ENCODE results near the gene FOXP1. TPM values are rescaled to one million over a fixed set of nuclear protein-coding genes. Genes with fewer than 3 reads are reported as not detected.

Gene FOXP1
- total RNA-seq, 1 donor = 455 TPM

DNA sequence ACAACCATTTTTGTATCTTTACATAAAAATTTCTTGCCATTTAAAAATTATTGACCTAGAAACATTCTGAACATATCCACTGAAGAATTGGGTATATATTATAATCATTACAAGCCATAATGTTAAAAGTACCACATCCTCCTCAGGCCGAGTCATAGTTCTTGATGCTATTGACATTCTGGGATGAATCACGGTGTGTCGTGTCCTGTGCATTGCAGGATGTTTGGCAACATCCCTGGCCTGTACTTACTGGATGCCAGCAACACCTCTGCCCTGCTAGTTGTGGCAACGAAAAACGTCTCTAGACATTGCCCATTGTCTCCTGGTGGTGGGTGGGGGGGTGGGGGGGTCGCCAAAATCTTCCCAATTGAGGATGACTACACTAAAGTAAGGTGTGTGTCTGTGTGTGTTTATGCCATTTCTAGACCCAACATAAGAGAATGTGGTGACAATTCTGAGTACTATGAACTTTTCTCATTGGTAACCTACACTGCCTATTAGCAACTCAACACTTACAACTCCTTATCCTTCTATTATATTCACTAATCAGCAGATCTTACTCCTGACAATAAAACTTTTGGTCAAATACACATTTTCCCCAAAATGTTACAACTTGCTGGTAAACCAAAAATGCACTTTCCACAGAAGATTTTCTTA lies 471.6 kb downstream of the FOXP1 start:
- Histone ChIP-seq H3K4me1 (ENCODE audit: insufficient read depth, low read length) (no peaks in the 10 kb centered on the region), H3K4me3 (ENCODE audit: low read length) (no peak overlapping the region), H3K27me3 (ENCODE audit: insufficient read depth, low read length) (no peaks in the 10 kb centered on the region), H3K9me3 (ENCODE audit: low read depth, low read length) (no peaks in the 10 kb centered on the region)

DNA sequence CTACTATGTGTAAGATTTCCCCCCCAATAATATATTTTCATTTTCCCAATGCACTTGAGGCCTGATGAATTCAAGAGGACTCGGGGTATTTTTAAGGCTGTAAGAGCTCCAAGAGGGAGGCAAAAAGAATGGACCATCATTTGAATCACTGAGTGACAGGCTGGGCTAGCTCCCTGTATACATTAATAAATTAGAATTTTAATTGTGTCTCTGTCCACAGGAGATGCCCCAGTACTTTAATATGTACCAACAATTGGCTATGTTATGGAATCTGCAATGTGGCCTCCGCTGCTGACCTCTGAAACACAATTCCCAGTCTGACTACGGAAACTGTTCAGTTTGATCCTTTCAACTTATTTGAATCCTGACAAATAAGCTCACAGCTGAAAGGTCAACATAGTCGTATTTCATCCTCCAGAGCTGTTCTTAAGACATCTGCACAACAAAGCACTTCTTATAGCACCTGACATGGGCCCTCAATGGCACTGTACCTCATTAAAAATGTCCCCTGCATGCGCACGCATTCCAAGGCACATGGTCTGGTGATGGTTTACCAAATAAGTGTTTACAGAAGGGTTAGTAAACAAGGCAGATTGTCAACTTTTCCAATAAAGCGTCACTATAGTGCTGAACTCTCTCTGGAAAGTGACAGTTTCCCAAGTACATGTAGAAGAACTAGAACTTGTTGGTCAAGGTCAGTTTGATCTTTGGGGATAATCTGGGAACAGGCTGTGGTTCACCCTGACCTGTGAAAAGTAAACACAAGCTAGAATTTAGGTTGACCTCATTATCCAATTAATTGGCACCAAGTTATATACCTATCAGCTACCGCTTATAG lies 472.9 kb downstream of the FOXP1 start:
- Histone ChIP-seq H3K9me3 (ENCODE audit: low read depth, low read length) (no peaks in the 10 kb centered on the region), H3K27me3 (ENCODE audit: insufficient read depth, low read length) (no peaks in the 10 kb centered on the region), H3K4me1 (ENCODE audit: insufficient read depth, low read length) (no peaks in the 10 kb centered on the region), H3K4me3 (ENCODE audit: low read length) (no peak overlapping the region)

DNA sequence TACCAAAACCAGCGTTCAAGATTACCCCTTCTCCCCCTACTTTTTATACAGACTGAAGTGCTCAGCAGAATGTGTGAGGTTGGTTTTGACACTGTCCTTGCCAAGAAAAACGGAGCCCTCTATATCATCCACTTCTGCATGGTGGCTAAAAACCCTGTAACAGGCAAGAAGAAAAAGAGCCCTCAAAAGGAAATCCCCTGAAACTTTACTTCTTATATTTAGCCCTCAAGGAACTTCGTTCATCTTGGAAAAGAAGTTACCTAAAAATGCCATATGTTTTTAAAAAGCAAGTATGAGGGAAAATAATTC lies 473.6 kb downstream of the FOXP1 start:
- Histone ChIP-seq H3K4me1 (ENCODE audit: insufficient read depth, low read length) (no peaks in the 10 kb centered on the region), H3K9me3 (ENCODE audit: low read depth, low read length) (no peaks in the 10 kb centered on the region), H3K27me3 (ENCODE audit: insufficient read depth, low read length) (no peaks in the 10 kb centered on the region)

DNA sequence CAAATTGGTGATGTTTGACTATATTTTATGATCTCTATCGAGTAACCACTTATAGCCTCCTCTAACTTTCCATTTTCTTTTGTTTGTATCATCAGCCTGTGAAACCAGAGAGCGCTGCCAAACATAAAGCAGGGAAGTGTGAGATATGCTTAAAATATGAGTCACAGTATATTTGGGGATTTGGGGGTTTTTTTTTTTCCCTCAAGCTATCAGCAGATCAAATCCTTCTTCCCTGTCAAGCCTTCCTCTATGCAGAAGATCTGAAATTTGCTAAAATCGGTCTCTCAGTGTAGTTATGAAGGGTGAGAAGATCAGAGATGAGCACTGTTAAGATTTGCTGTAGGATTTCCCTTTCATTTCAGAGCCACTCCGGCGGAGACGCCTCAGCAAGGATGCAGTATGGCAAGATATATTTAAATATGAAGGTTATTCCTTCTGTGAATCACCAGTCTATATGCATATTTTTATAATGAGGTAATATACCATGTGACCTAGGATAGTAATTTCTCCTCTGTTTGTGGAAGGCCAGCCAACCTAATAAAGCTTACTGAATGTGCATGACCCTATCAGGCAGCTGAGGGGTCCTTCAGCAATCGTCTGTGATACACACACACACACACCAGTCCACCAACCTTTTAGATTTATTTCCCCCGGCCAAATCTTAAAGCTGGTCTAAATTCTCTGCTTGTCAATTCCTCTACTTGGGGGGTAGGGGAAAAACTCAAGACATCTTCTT lies 474.1 kb downstream of the FOXP1 start:
- Histone ChIP-seq H3K9me3 (ENCODE audit: low read depth, low read length) (no peaks in the 10 kb centered on the region), H3K4me1 (ENCODE audit: insufficient read depth, low read length) (no peaks in the 10 kb centered on the region), H3K4me3 (ENCODE audit: low read length) (no peak overlapping the region), H3K27me3 (ENCODE audit: insufficient read depth, low read length) (no peaks in the 10 kb centered on the region)

More for the DNA sequence above, 473.6 kb downstream of the FOXP1 start:
- H3K4me3 ChIP-seq (ENCODE audit: low read length) = no peak overlapping the region

DNA sequence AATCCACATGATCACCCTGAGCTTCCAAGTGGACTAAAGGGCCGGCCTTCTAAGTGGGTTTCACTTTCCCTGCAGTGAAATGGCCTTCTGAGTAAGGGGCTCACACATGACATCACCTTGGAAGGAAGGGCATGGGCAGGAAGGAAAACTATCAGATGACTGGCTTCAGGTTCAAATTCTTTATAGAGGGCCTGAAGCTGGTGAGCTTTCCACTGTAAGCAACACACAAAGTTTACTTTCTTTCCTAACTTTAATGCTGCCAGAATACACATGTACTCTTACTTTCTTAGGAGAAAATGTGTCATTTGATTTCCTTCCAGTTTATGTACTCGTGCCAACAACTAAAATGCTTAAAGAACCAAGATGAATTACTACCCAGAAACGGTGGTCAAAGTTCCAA lies 475.6 kb downstream of the FOXP1 start:
- Histone ChIP-seq H3K4me1 (ENCODE audit: insufficient read depth, low read length) (peaks cover 11% of the 10 kb centered on the region), H3K9me3 (ENCODE audit: low read depth, low read length) (no peaks in the 10 kb centered on the region), H3K4me3 (ENCODE audit: low read length) (no peak overlapping the region), H3K27me3 (ENCODE audit: insufficient read depth, low read length) (no peaks in the 10 kb centered on the region)

DNA sequence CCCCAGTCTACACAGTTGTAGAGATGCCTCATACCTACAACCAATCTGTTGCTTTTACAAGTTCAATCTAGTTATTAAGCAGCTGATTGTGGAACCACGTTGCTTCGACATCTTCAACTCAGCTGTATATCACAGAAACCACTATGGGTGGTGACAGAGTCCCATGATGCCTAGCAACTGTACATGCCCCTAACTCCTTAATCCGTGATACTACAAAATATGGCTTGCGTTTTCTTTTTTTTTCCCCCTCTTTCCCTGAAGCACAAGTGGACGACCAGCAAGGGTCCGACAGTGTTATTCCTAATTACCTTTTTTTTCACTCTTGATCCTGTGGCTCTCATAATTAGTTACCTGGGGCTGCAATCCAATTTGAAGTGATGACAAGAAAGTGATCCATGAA lies 478.6 kb downstream of the FOXP1 start:
- H3K4me1 ChIP-seq (ENCODE audit: insufficient read depth, low read length) = peaks cover 26% of the 10 kb centered on the region
- H3K27me3 ChIP-seq (ENCODE audit: insufficient read depth, low read length) = no peaks in the 10 kb centered on the region
- H3K4me3 ChIP-seq (ENCODE audit: low read length) = no peak overlapping the region
- H3K9me3 ChIP-seq (ENCODE audit: low read depth, low read length) = no peaks in the 10 kb centered on the region

DNA sequence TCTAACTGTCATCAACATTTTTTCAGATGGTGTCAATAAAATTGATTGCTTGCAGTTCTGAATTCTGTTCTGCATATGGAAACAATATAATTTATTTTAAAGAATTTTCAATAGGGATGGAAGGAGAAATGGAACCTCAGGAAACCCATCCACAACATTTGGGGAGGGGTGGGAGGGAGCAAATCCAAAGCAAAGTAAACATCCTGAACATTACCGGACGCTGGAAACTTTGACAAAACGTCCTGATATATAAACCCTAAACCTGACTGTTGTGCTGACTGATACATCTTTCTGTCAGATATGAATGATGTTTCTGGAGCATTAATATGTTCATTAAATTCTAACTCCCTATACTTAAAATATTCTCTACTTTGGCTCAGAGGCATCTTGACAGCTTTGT lies 479.0 kb downstream of the FOXP1 start:
- Histone ChIP-seq H3K9me3 (ENCODE audit: low read depth, low read length) (no peaks in the 10 kb centered on the region), H3K4me1 (ENCODE audit: insufficient read depth, low read length) (peaks cover 28% of the 10 kb centered on the region), H3K4me3 (ENCODE audit: low read length) (no peak overlapping the region), H3K27me3 (ENCODE audit: insufficient read depth, low read length) (no peaks in the 10 kb centered on the region)

DNA sequence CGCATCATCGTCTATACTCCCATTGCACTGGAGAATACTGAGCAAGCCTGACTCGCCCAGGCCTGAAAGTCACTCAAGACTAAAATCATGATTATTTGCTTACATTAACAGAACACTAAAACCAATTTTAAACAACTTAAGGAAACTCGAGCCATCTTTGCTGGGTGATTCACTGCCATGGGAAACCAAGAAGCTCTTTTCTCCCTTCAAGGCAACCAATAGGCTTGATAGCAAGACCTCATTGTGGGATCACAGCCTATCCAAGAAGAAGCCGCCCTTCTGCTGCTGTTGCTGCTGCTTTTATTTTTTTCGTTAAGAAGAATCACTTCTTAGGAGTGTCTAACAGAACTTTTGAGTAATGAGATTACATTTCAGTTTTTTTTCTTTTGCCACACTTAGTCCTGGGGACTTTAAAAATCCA lies 479.4 kb downstream of the FOXP1 start:
- H3K9me3 ChIP-seq (ENCODE audit: low read depth, low read length) = no peaks in the 10 kb centered on the region
- no peaks in the 10 kb centered on the region for H3K27me3 ChIP-seq (ENCODE audit: insufficient read depth, low read length)
- peaks cover 28% of the 10 kb centered on the region for H3K4me1 ChIP-seq (ENCODE audit: insufficient read depth, low read length)
- H3K4me3 ChIP-seq (ENCODE audit: low read length) = no peak overlapping the region

DNA sequence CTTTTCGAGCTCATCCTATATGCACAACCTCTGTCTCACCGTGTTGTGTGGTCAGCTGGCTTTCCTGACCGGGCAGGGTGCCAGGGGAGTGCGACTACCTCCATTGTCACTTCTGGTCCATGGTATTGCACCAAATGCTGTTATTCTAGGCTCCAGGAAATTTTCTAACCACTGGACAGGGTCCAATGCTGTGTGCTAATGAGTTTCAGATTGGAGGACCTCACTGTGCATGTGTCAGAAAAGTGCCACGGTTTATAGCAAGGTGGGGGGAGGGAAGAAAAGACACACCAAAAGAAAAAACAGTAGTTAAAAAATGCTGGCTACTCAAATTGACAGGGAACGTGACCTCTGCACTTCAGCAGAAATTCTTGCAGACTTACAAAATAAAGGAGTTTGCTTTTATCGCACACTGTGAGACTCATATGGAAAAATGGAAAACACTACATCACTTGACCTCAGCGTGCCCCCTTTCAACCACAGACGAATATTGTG lies 480.1 kb downstream of the FOXP1 start:
- no peaks in the 10 kb centered on the region for H3K9me3 ChIP-seq (ENCODE audit: low read depth, low read length)
- H3K4me1 ChIP-seq (ENCODE audit: insufficient read depth, low read length) = peaks cover 28% of the 10 kb centered on the region
- no peak overlapping the region for H3K4me3 ChIP-seq (ENCODE audit: low read length)
- H3K27me3 ChIP-seq (ENCODE audit: insufficient read depth, low read length) = no peaks in the 10 kb centered on the region

DNA sequence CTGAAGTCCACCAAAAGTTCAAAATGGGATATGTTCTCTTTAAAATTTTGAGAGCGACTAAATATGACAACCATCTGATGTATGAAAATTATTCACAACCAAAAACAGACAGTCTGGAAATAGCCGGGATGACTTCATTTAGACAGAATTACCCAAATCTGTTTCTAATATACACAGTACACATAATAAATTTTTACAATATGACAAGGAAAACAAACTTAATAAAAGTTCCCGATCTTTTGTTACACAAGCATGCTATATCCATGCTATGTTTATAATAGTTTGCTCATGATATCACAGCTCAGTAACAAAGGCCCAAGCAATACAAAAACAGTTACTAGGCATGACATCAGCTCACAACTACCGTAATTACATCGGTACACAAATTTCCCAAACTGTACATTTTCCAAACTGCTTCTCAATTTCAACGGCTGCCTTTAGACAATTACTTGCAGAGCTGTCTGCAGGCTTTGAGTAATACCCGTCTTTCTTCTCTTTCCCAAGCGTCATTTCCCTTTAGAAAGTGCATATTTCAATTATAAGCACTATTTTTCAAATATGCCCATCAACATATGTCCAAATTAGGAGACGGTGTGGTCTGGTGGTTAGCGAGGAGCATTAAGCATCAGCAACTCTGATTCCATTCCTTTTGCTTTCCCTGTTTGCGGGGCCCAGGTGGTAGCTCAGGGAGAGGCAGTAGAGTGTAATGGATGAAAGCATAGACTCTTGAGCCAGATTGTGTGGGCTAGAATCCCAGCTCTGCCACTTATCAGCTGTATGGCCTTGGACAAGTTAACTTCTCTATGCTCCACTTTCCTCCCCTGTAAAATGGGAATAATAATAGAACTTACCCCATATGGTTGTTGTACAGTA lies 481.2 kb downstream of the FOXP1 start:
- Histone ChIP-seq H3K27me3 (ENCODE audit: insufficient read depth, low read length) (no peaks in the 10 kb centered on the region), H3K9me3 (ENCODE audit: low read depth, low read length) (no peaks in the 10 kb centered on the region), H3K4me1 (ENCODE audit: insufficient read depth, low read length) (peaks cover 28% of the 10 kb centered on the region), H3K4me3 (ENCODE audit: low read length) (no peak overlapping the region)

DNA sequence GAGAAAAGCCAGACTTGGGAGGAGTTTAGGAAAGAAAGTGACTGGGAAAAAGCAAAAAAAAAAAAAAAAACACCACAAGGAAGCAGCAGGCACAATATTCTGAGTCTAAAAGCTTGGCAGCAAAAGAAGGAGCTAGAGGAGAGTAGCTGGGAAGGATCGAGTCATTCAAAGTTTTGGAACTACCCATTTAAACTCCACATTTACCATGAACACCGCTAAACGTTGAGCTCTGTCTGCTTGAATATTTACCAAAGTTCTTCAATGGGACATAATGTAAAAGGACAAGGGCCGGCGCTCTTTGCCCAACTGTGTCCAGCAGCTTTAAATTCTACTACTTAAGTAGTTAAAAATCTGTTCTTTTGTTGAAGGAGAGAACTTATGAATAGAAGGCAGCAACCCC lies 481.9 kb downstream of the FOXP1 start:
- H3K4me3 ChIP-seq (ENCODE audit: low read length) = no peak overlapping the region
- H3K9me3 ChIP-seq (ENCODE audit: low read depth, low read length) = no peaks in the 10 kb centered on the region
- peaks cover 28% of the 10 kb centered on the region for H3K4me1 ChIP-seq (ENCODE audit: insufficient read depth, low read length)
- no peaks in the 10 kb centered on the region for H3K27me3 ChIP-seq (ENCODE audit: insufficient read depth, low read length)

DNA sequence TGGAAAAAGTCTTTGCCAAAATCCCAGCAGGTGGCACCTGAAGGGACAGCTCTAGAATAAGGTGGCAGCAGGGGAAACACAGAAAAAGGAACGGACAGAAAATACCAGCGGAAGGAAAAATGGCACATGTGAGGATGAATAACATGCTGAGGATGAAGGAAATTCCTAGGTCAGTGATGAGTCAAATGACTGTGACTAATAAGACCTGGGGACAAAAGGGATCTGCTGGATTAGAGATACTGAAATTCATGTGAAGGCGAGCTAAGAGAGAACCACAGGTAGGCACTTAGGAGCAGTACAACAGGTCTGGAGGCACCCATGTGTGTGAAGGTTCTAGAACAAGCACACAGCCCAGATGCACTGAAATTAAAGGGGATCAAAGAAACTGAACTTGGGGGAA lies 482.5 kb downstream of the FOXP1 start:
- Histone ChIP-seq H3K27me3 (ENCODE audit: insufficient read depth, low read length) (no peaks in the 10 kb centered on the region), H3K4me1 (ENCODE audit: insufficient read depth, low read length) (peaks cover 28% of the 10 kb centered on the region), H3K9me3 (ENCODE audit: low read depth, low read length) (no peaks in the 10 kb centered on the region), H3K4me3 (ENCODE audit: low read length) (no peak overlapping the region)

DNA sequence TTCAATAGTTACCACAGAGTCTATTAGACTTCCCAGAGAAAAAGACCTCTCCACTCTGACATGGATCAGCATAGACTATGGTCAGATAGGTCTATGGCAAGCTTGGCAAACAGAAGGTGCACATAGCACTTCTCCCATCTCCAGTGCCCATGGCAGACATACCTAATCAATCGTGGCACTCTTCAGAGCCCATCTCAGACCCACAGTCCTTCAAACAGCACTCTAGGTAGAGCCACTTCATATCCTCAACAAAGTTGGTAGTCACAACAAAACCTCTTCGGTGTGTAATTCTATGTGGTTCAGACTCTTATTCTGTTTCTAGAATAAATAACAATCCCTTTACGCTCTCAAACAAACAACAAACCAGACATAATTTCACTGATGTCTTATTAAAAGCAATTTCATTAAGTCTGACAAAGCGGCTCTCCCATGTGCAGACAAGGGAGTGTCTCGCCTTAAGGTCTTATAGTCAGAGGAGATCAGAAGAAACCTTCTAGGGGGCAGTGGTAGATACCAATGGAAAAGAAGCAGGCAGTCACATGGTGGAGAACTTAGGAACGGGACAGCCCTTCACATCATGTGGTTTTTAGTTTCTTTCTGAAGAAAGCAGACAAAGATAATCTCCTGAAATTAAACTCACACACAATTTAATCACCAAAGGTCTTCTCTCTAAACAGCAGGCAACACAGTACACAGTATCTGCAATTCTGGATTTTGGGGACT lies 483.4 kb downstream of the FOXP1 start:
- no peaks in the 10 kb centered on the region for H3K9me3 ChIP-seq (ENCODE audit: low read depth, low read length)
- H3K4me1 ChIP-seq (ENCODE audit: insufficient read depth, low read length) = peaks cover 28% of the 10 kb centered on the region
- no peaks in the 10 kb centered on the region for H3K27me3 ChIP-seq (ENCODE audit: insufficient read depth, low read length)
- no peak overlapping the region for H3K4me3 ChIP-seq (ENCODE audit: low read length)

DNA sequence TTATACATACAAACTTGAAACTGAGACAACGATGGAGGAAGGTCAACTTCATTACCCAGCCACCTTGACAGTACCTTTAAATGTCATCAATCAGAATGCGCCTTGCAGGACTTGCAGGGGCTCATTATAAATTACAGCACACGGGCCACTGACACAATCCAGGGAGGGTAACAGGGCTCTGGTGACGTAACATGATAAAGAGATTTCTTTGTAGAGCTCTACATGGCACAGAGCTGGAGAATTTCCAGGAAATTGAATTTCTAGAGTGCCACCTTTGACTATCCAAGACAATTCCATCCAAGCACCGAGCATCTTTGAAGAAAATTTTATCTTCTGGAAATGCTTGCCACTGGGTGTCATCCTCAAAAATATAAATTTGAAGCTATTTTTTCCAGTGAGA lies 486.0 kb downstream of the FOXP1 start:
- no peaks in the 10 kb centered on the region for H3K9me3 ChIP-seq (ENCODE audit: low read depth, low read length)
- H3K27me3 ChIP-seq (ENCODE audit: insufficient read depth, low read length) = no peaks in the 10 kb centered on the region
- H3K4me3 ChIP-seq (ENCODE audit: low read length) = no peak overlapping the region
- H3K4me1 ChIP-seq (ENCODE audit: insufficient read depth, low read length) = peaks cover 17% of the 10 kb centered on the region

Data from mononuclear cell (primary cell).